ENCODE measurements around the gene CBX6. TPM values are rescaled to one million over a fixed set of nuclear protein-coding genes. Genes with fewer than 3 reads are reported as not detected.

The CBX6 gene
- total RNA-seq, 1 donor from 2014 or later: 5.6 TPM

- ATAC-seq: no peak
These were observed 52.6 kb downstream of the CBX6 start for GRCh38 chr22:38819387-38819940.

- ATAC-seq: no peak
These were observed 54.8 kb downstream of the CBX6 start for GRCh38 chr22:38817196-38817595.

GRCh38 chr22:38815842-38816241 lies 56.2 kb downstream of the CBX6 start:
- ATAC-seq: no peak

Other genes starting within 250 kb of the CBX6 start
- 0.72 TPM for gene FAM227A, start 215.8 kb downstream of the CBX6 start, total RNA-seq
- 18.4 TPM for gene CBY1, start 215.6 kb downstream of the CBX6 start, total RNA-seq
- 90.9 TPM for gene TOMM22, start 190.3 kb downstream of the CBX6 start, total RNA-seq
- 25.6 TPM for gene JOSD1, start 171.3 kb downstream of the CBX6 start, total RNA-seq
- 20.0 TPM for gene GTPBP1, start 166.3 kb downstream of the CBX6 start, total RNA-seq
- gene SUN2, start 116.2 kb downstream of the CBX6 start, total RNA-seq: 94.2 TPM
- 13.2 TPM for gene DNAL4, start 78.1 kb downstream of the CBX6 start, total RNA-seq
- 0.44 TPM for gene NPTXR, start 28.2 kb downstream of the CBX6 start, total RNA-seq
- 5.3 TPM for gene APOBEC3A, start 85.4 kb upstream of the CBX6 start, total RNA-seq
- gene APOBEC3B, start 110.1 kb upstream of the CBX6 start, total RNA-seq: 5.0 TPM
- gene APOBEC3C, start 142.0 kb upstream of the CBX6 start, total RNA-seq: 29.8 TPM
- 0.40 TPM for gene APOBEC3D, start 148.9 kb upstream of the CBX6 start, total RNA-seq
- 3.1 TPM for gene APOBEC3F, start 168.6 kb upstream of the CBX6 start, total RNA-seq
- 3.9 TPM for gene APOBEC3G, start 205.1 kb upstream of the CBX6 start, total RNA-seq
- not detected for gene APOBEC3H, start 225.0 kb upstream of the CBX6 start, total RNA-seq